Mesenchymal stem cell (in vitro differentiated cells and primary cell): ENCODE results near the gene CGB8.

ENCODE experiments used
- DNase-seq: peaks from one replicate; pipeline ENCODE4 v3.0.0-alpha.2; 2013
- H2AFZ ChIP-seq: one replicate; pipeline ENCODE4 v1.6.1; 2013; ENCODE audit warnings: low read depth, mild to moderate bottlenecking, control low read depth, inconsistent platforms, low read length, moderate library complexity
- H2AK5ac ChIP-seq: 2 replicates; pipeline ENCODE4 v1.6.1; 2013; ENCODE audit warnings: low read length, moderate library complexity, mild to moderate bottlenecking, inconsistent platforms; ENCODE audit not compliant: severe bottlenecking
- H2BK120ac ChIP-seq: one replicate; pipeline ENCODE4 v1.6.1; 2013; ENCODE audit warnings: low read depth, mild to moderate bottlenecking, inconsistent platforms, low read length, moderate library complexity
- H2BK12ac ChIP-seq, 2 experiments: one replicate each; pipeline ENCODE4 v1.6.1; 2013; ENCODE audit warnings: inconsistent platforms in 2 of 2, low read length in 2 of 2, mild to moderate bottlenecking in 2 of 2, moderate library complexity in 2 of 2, control low read depth in 1 of 2
- H2BK15ac ChIP-seq: one replicate; pipeline ENCODE4 v1.6.1; 2013; ENCODE audit warnings: mild to moderate bottlenecking, low read depth, inconsistent platforms; ENCODE audit not compliant: poor library complexity, severe bottlenecking
- H2BK5ac ChIP-seq: 2 replicates; pipeline ENCODE4 v1.6.1; 2013; ENCODE audit warnings: low read depth, mild to moderate bottlenecking, low read length, control low read depth, inconsistent platforms; ENCODE audit not compliant: poor library complexity, severe bottlenecking
- H3K14ac ChIP-seq, 2 experiments: one replicate each; pipeline ENCODE4 v1.6.1; 2013; ENCODE audit warnings: inconsistent platforms in 2 of 2, low read length in 2 of 2, control low read depth in 1 of 2, mild to moderate bottlenecking in 1 of 2, moderate library complexity in 1 of 2
- H3K18ac ChIP-seq, 2 experiments: one replicate each; pipeline ENCODE4 v1.6.1; 2013; ENCODE audit warnings: inconsistent platforms in 2 of 2, low read length in 2 of 2, control low read depth in 1 of 2, low read depth in 1 of 2, mild to moderate bottlenecking in 1 of 2
- H3K23ac ChIP-seq, 2 experiments: one replicate each; pipeline ENCODE4 v1.6.1; 2013; ENCODE audit warnings: inconsistent platforms in 2 of 2, low read length in 2 of 2, mild to moderate bottlenecking in 2 of 2, moderate library complexity in 2 of 2, control low read depth in 1 of 2
- H3K27ac ChIP-seq: 2 replicates; pipeline ENCODE4 v1.5.1; 2013; ENCODE audit warnings: mild to moderate bottlenecking, moderate library complexity, low read length, control low read depth, inconsistent platforms; ENCODE audit not compliant: poor library complexity, severe bottlenecking
- H3K27me3 ChIP-seq, 2 experiments: 2 replicates each; pipeline versions ENCODE4 v1.6.1 to v1.7.0; 2013; ENCODE audit warnings: low read length in 2 of 2, mild to moderate bottlenecking in 2 of 2, moderate library complexity in 2 of 2, control low read depth in 1 of 2, inconsistent platforms in 1 of 2; ENCODE audit not compliant: control insufficient read depth in 1 of 2, insufficient read depth in 1 of 2
- H3K36me3 ChIP-seq, 2 experiments: 2 replicates each; pipeline versions ENCODE4 v1.6.1 to v1.7.0; 2013; ENCODE audit warnings: low read length in 2 of 2, control low read depth in 1 of 2, inconsistent platforms in 1 of 2, low read depth in 1 of 2, mild to moderate bottlenecking in 1 of 2; ENCODE audit not compliant: insufficient read depth in 2 of 2, control insufficient read depth in 1 of 2
- H3K4ac ChIP-seq, 2 experiments: one replicate each; pipeline ENCODE4 v1.6.1; 2013; ENCODE audit warnings: inconsistent platforms in 2 of 2, low read length in 2 of 2, mild to moderate bottlenecking in 2 of 2, moderate library complexity in 2 of 2, control low read depth in 1 of 2, low read depth in 1 of 2
- H3K4me1 ChIP-seq: 2 replicates; pipeline ENCODE4 v1.6.1; 2013; ENCODE audit warnings: low read depth, low read length, control low read depth; ENCODE audit not compliant: control insufficient read depth, insufficient read depth
- H3K4me2 ChIP-seq: 2 replicates; pipeline ENCODE4 v1.6.1; 2013; ENCODE audit warnings: low read length, mild to moderate bottlenecking, inconsistent platforms; ENCODE audit not compliant: poor library complexity, severe bottlenecking
- H3K4me3 ChIP-seq, 2 experiments: 2 replicates each; pipeline versions ENCODE4 v1.5.1 to v1.7.0; 2013; ENCODE audit warnings: low read length in 2 of 2, mild to moderate bottlenecking in 2 of 2, control low read depth in 1 of 2, low read depth in 1 of 2; ENCODE audit not compliant: insufficient read depth in 1 of 2
- H3K79me1 ChIP-seq: replicated peaks from 2 replicates; pipeline ENCODE4 v1.6.1; 2013; ENCODE audit warnings: mild to moderate bottlenecking, control low read depth, low read length, inconsistent platforms; ENCODE audit not compliant: poor library complexity, severe bottlenecking
- H3K9ac ChIP-seq: 2 replicates; pipeline ENCODE4 v1.7.0; 2013; ENCODE audit warnings: mild to moderate bottlenecking, low read length, moderate library complexity
- H3K9me3 ChIP-seq: 2 replicates; pipeline ENCODE4 v1.7.0; 2013; ENCODE audit warnings: mild to moderate bottlenecking, low read length; ENCODE audit not compliant: control insufficient read depth
- H4K8ac ChIP-seq: one replicate; pipeline ENCODE4 v1.6.1; 2013; ENCODE audit warnings: inconsistent platforms, mild to moderate bottlenecking, low read length, moderate library complexity
- H4K91ac ChIP-seq: one replicate; pipeline ENCODE4 v1.6.1; 2013; ENCODE audit warnings: mild to moderate bottlenecking, low read length, inconsistent platforms
- WGBS: methylation state at CpG from one replicate; pipeline ENCODE4 v1.1.7; 2013; ENCODE audit warnings: mixed read lengths; 5-methylcytosine and 5-hydroxymethylcytosine counted together

CGB8 gene

DNA sequence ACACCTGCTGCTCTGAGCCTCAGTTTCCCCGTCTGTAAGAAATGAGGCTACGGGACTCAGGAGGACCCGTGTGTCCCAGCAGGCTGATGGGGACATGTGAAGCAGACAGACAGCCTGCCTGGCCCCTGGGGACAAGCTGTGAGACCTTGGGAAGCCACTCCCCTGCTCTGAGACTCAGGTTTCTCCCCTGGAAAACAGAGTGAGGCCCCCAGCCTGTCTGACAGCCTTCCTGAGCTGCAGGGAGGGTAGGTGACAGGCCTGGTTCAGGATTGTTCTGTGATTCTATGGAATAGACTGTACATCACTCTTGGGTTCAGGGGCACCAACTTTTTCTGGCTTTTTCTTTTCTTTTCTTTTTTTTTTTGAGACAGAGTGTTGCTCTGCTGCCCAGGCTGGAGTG lies 18.6 kb upstream of the CGB8 start:
- Histone ChIP-seq H4K8ac (no peak overlapping the region), H2BK12ac (no peak overlapping the region), H3K4ac (no peak overlapping the region), H3K4me3 (no peak overlapping the region), H3K79me1 (no peaks in the 10 kb centered on the region), H3K27me3 (peaks cover 81 to 86% of the 10 kb centered on the region in 2 experiments), H2BK5ac (no peak overlapping the region), H3K4me1 (peaks cover 22% of the 10 kb centered on the region), H2AFZ (no peak overlapping the region), H3K36me3 (no peaks in the 10 kb centered on the region), H4K91ac (no peak overlapping the region), H3K14ac (no peak overlapping the region), H3K18ac (no peak overlapping the region), H3K9me3 (peaks cover 5% of the 10 kb centered on the region), H2BK120ac (no peak overlapping the region), H3K27ac (no peak overlapping the region), H3K9ac (no peak overlapping the region), H2AK5ac (no peak overlapping the region), H2BK15ac (no peak overlapping the region), H3K23ac (no peak overlapping the region), H3K4me2 (no peak overlapping the region)
- WGBS = 68% methylated on average over 3 of the region's 3 CpGs
- DNase-seq = no peak

- Histone ChIP-seq H4K8ac (no peak overlapping the region), H2BK120ac (no peak overlapping the region), H3K18ac (no peak overlapping the region), H3K27me3 (peaks cover 72 to 84% of the 10 kb centered on the region in 2 experiments), H3K27ac (no peak overlapping the region), H3K36me3 (peaks cover 0 to 4% of the 10 kb centered on the region in 2 experiments), H3K9me3 (peaks cover 5% of the 10 kb centered on the region), H3K14ac (no peak overlapping the region), H3K4ac (no peak overlapping the region), H2AK5ac (no peak overlapping the region), H3K4me1 (peaks cover 15% of the 10 kb centered on the region), H3K23ac (peak overlapping the region in 1 of 2 experiments; percentile 64), H3K9ac (no peak overlapping the region), H2BK5ac (no peak overlapping the region), H3K79me1 (no peaks in the 10 kb centered on the region), H2AFZ (no peak overlapping the region), H2BK12ac (no peak overlapping the region), H3K4me2 (no peak overlapping the region), H4K91ac (no peak overlapping the region), H3K4me3 (no peak overlapping the region), H2BK15ac (no peak overlapping the region)
- WGBS = 61% methylated on average over 7 of the region's 13 CpGs
- DNase-seq = no peak
Observed at GRCh38 chr19:49065905-49066512, 17.1 kb upstream of the CGB8 start.

DNA sequence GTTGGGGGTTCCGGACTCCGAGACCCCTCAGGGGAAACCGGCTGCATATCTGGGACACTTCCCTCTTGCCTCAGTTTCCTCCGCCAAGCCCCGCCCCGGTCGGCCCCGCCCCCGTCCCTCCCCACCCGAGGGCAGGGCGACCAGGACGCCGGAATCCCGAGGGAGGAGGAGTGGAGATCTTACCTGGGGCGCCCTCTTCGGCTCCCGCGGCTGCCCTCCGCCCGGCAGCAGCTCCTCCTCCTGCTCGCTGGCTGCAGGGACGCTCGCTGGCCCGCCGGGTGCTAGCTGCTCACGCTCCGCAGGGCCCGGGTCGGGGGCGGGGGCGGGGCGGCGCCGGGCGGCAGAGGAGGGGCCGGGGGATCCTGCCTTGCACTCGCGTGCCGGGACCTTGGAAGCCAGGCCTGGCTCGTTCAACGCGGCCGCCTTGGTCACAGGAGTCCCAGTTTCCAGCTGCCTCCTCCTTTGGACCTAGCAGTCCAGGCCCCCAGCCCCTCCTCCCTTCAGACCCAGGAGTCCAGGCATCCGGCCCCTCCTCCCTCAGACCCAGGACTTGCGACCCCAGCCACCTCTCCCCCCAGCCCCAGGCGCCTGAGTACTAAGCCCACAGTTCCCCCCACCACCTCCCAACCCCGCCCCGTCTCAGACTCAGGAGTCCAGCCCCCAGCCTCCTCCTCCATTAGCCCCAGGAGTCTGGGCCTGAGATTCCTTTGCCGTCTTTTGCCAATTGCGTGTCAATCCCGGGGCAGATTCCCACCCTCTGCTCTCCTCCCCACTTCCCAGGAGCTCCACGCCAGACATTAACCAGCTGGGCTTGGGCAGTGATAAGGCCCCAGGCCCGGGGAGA lies 16.1 kb upstream of the CGB8 start, which contains the start of gene NTF4:
Gene NTF4, minus strand, starts transcription at position 51 of the 844 bp plus-strand sequence. CDS start 2,821 bp downstream, outside the sequence.
- Histone ChIP-seq H3K18ac (no peak within 1 kb of the TSS), H2BK120ac (peak within 1 kb of the TSS; percentile 68), H2AK5ac (no peak within 1 kb of the TSS), H2AFZ (no peak within 1 kb of the TSS), H3K4me2 (peak within 1 kb of the TSS; percentile 80), H3K27me3 (peaks cover 62 to 82% of the 10 kb centered on the region in 2 experiments), H4K8ac (no peak within 1 kb of the TSS), H3K36me3 (peaks cover 0 to 4% of the 10 kb centered on the region in 2 experiments), H2BK15ac (peak within 1 kb of the TSS; percentile 46), H3K9ac (no peak within 1 kb of the TSS), H3K4me3 (peak within 1 kb of the TSS in 1 of 2 experiments; percentile 41), H2BK12ac (no peak within 1 kb of the TSS), H3K9me3 (no peaks in the 10 kb centered on the region), H3K79me1 (peaks cover 2% of the 10 kb centered on the region), H2BK5ac (no peak within 1 kb of the TSS), H3K27ac (no peak within 1 kb of the TSS), H4K91ac (no peak within 1 kb of the TSS), H3K14ac (peak within 1 kb of the TSS in 1 of 2 experiments; percentile 4), H3K4ac (no peak within 1 kb of the TSS), H3K23ac (peak within 1 kb of the TSS in 1 of 2 experiments; percentile 10), H3K4me1 (peaks cover 15% of the 10 kb centered on the region)
- peak; percentile 59 for DNase-seq
- WGBS = 2% methylated on average over 35 of the region's 53 CpGs

DNA sequence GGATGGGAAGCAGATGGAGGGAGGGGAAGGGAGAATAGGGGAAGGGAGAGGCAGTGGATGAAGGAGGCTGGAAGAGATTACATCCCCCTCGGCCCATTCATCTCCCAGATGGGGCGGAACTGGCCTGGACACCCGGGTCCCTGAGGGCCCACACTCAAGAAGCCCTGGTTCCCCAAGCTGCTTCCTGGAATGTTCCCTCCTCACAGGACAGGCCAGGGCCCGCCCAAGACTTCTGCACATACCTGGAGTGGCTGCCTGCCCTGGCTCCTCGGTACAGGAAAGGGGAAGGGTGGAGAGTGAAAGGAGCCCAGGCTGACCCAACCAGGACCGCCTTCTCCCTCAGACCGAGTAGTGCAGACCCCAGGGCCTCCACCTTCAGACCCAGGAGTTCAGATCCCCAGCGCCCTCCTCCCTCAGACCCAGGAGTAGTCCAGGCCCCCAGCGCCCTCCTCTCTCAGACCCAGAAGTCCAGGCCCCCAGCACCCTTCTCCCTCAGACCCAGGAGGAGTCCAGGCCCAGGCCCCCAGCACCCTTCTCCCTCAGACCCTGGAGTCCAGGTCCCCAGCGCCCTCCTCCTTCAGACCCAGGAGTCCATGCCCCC lies 15.2 kb upstream of the CGB8 start:
- H2AK5ac ChIP-seq = no peak overlapping the region
- H3K4me2 ChIP-seq = peak overlapping the region; percentile 80
- peak overlapping the region in 1 of 2 experiments; percentile 10 for H3K23ac ChIP-seq
- peaks cover 15% of the 10 kb centered on the region for H3K4me1 ChIP-seq
- no peak overlapping the region for H4K91ac ChIP-seq
- H2BK12ac ChIP-seq = no peak overlapping the region
- H2BK15ac ChIP-seq = peak overlapping the region; percentile 46
- no peak overlapping the region for H2AFZ ChIP-seq
- H3K9ac ChIP-seq = no peak overlapping the region
- H3K4ac ChIP-seq = no peak overlapping the region
- H3K36me3 ChIP-seq = peaks cover 0 to 4% of the 10 kb centered on the region in 2 experiments
- no peak overlapping the region for H3K27ac ChIP-seq
- no peak overlapping the region for H4K8ac ChIP-seq
- peak overlapping the region in 1 of 2 experiments; percentile 4 for H3K14ac ChIP-seq
- peaks cover 2% of the 10 kb centered on the region for H3K79me1 ChIP-seq
- no peaks in the 10 kb centered on the region for H3K9me3 ChIP-seq
- DNase-seq = no peak
- no peak overlapping the region for H3K18ac ChIP-seq
- no peak overlapping the region for H2BK5ac ChIP-seq
- H3K27me3 ChIP-seq = peaks cover 54 to 81% of the 10 kb centered on the region in 2 experiments
- H3K4me3 ChIP-seq = no peak overlapping the region
- WGBS = 63% methylated on average over 8 of the region's 10 CpGs
- H2BK120ac ChIP-seq = no peak overlapping the region
